Mesenchymal stem cell (in vitro differentiated cells and primary cell): Measurements from ENCODE around the gene ADAM22.

ENCODE experiments used
- DNase-seq: peaks from one replicate; pipeline ENCODE4 v3.0.0-alpha.2; 2013
- H2AFZ ChIP-seq: one replicate; pipeline ENCODE4 v1.6.1; 2013; ENCODE audit warnings: low read depth, mild to moderate bottlenecking, control low read depth, inconsistent platforms, low read length, moderate library complexity
- H2AK5ac ChIP-seq: 2 replicates; pipeline ENCODE4 v1.6.1; 2013; ENCODE audit warnings: low read length, moderate library complexity, mild to moderate bottlenecking, inconsistent platforms; ENCODE audit not compliant: severe bottlenecking
- H2BK120ac ChIP-seq: one replicate; pipeline ENCODE4 v1.6.1; 2013; ENCODE audit warnings: low read depth, mild to moderate bottlenecking, inconsistent platforms, low read length, moderate library complexity
- H2BK12ac ChIP-seq, 2 experiments: one replicate each; pipeline ENCODE4 v1.6.1; 2013; ENCODE audit warnings: inconsistent platforms in 2 of 2, low read length in 2 of 2, mild to moderate bottlenecking in 2 of 2, moderate library complexity in 2 of 2, control low read depth in 1 of 2
- H2BK15ac ChIP-seq: one replicate; pipeline ENCODE4 v1.6.1; 2013; ENCODE audit warnings: mild to moderate bottlenecking, low read depth, inconsistent platforms; ENCODE audit not compliant: poor library complexity, severe bottlenecking
- H2BK5ac ChIP-seq: 2 replicates; pipeline ENCODE4 v1.6.1; 2013; ENCODE audit warnings: low read depth, mild to moderate bottlenecking, low read length, control low read depth, inconsistent platforms; ENCODE audit not compliant: poor library complexity, severe bottlenecking
- H3K14ac ChIP-seq, 2 experiments: one replicate each; pipeline ENCODE4 v1.6.1; 2013; ENCODE audit warnings: inconsistent platforms in 2 of 2, low read length in 2 of 2, control low read depth in 1 of 2, mild to moderate bottlenecking in 1 of 2, moderate library complexity in 1 of 2
- H3K18ac ChIP-seq, 2 experiments: one replicate each; pipeline ENCODE4 v1.6.1; 2013; ENCODE audit warnings: inconsistent platforms in 2 of 2, low read length in 2 of 2, control low read depth in 1 of 2, low read depth in 1 of 2, mild to moderate bottlenecking in 1 of 2
- H3K23ac ChIP-seq, 2 experiments: one replicate each; pipeline ENCODE4 v1.6.1; 2013; ENCODE audit warnings: inconsistent platforms in 2 of 2, low read length in 2 of 2, mild to moderate bottlenecking in 2 of 2, moderate library complexity in 2 of 2, control low read depth in 1 of 2
- H3K27ac ChIP-seq: 2 replicates; pipeline ENCODE4 v1.5.1; 2013; ENCODE audit warnings: mild to moderate bottlenecking, moderate library complexity, low read length, control low read depth, inconsistent platforms; ENCODE audit not compliant: poor library complexity, severe bottlenecking
- H3K27me3 ChIP-seq, 2 experiments: 2 replicates each; pipeline versions ENCODE4 v1.6.1 to v1.7.0; 2013; ENCODE audit warnings: low read length in 2 of 2, mild to moderate bottlenecking in 2 of 2, moderate library complexity in 2 of 2, control low read depth in 1 of 2, inconsistent platforms in 1 of 2; ENCODE audit not compliant: control insufficient read depth in 1 of 2, insufficient read depth in 1 of 2
- H3K36me3 ChIP-seq, 2 experiments: 2 replicates each; pipeline versions ENCODE4 v1.6.1 to v1.7.0; 2013; ENCODE audit warnings: low read length in 2 of 2, control low read depth in 1 of 2, inconsistent platforms in 1 of 2, low read depth in 1 of 2, mild to moderate bottlenecking in 1 of 2; ENCODE audit not compliant: insufficient read depth in 2 of 2, control insufficient read depth in 1 of 2
- H3K4ac ChIP-seq, 2 experiments: one replicate each; pipeline ENCODE4 v1.6.1; 2013; ENCODE audit warnings: inconsistent platforms in 2 of 2, low read length in 2 of 2, mild to moderate bottlenecking in 2 of 2, moderate library complexity in 2 of 2, control low read depth in 1 of 2, low read depth in 1 of 2
- H3K4me1 ChIP-seq: 2 replicates; pipeline ENCODE4 v1.6.1; 2013; ENCODE audit warnings: low read depth, low read length, control low read depth; ENCODE audit not compliant: control insufficient read depth, insufficient read depth
- H3K4me2 ChIP-seq: 2 replicates; pipeline ENCODE4 v1.6.1; 2013; ENCODE audit warnings: low read length, mild to moderate bottlenecking, inconsistent platforms; ENCODE audit not compliant: poor library complexity, severe bottlenecking
- H3K4me3 ChIP-seq, 2 experiments: 2 replicates each; pipeline versions ENCODE4 v1.5.1 to v1.7.0; 2013; ENCODE audit warnings: low read length in 2 of 2, mild to moderate bottlenecking in 2 of 2, control low read depth in 1 of 2, low read depth in 1 of 2; ENCODE audit not compliant: insufficient read depth in 1 of 2
- H3K79me1 ChIP-seq: replicated peaks from 2 replicates; pipeline ENCODE4 v1.6.1; 2013; ENCODE audit warnings: mild to moderate bottlenecking, control low read depth, low read length, inconsistent platforms; ENCODE audit not compliant: poor library complexity, severe bottlenecking
- H3K9ac ChIP-seq: 2 replicates; pipeline ENCODE4 v1.7.0; 2013; ENCODE audit warnings: mild to moderate bottlenecking, low read length, moderate library complexity
- H3K9me3 ChIP-seq: 2 replicates; pipeline ENCODE4 v1.7.0; 2013; ENCODE audit warnings: mild to moderate bottlenecking, low read length; ENCODE audit not compliant: control insufficient read depth
- H4K8ac ChIP-seq: one replicate; pipeline ENCODE4 v1.6.1; 2013; ENCODE audit warnings: inconsistent platforms, mild to moderate bottlenecking, low read length, moderate library complexity
- H4K91ac ChIP-seq: one replicate; pipeline ENCODE4 v1.6.1; 2013; ENCODE audit warnings: mild to moderate bottlenecking, low read length, inconsistent platforms
- WGBS: methylation state at CpG from one replicate; pipeline ENCODE4 v1.1.7; 2013; ENCODE audit warnings: mixed read lengths; 5-methylcytosine and 5-hydroxymethylcytosine counted together

The ADAM22 gene

DNA sequence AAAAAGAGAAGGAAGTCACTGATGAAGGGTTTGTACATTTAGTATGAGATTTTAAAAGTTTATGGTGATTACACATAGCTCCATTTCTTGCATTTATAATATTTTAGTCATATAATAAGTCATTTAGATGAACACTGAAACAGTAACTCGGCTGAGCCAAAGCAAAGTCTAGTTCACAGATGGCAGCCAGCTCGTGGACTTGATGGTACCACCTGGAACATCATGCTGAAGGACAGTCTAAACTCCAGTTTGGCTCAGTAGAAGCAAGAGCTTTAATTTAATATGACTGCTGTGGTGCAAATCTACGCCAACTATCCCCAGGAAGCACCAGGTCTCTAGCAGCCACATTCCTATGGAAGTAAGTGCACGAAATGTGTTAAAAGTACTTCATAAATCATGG is 269.4 kb downstream of the ADAM22 start:
- Histone ChIP-seq H3K79me1 (no peaks in the 10 kb centered on the region), H2BK15ac (no peak overlapping the region), H3K4me1 (no peaks in the 10 kb centered on the region), H2BK120ac (no peak overlapping the region), H3K4me3 (no peak overlapping the region), H3K9ac (no peak overlapping the region), H2AK5ac (no peak overlapping the region), H3K36me3 (peaks cover 8 to 74% of the 10 kb centered on the region in 2 experiments), H3K27ac (no peak overlapping the region), H3K4ac (no peak overlapping the region), H3K14ac (no peak overlapping the region), H3K9me3 (no peaks in the 10 kb centered on the region), H3K4me2 (no peak overlapping the region), H4K8ac (no peak overlapping the region), H2AFZ (no peak overlapping the region), H3K27me3 (no peaks in the 10 kb centered on the region), H2BK12ac (no peak overlapping the region), H4K91ac (no peak overlapping the region), H2BK5ac (no peak overlapping the region), H3K23ac (no peak overlapping the region), H3K18ac (no peak overlapping the region)
- no peak for DNase-seq
- WGBS = 95% methylated on average over 2 of the region's 4 CpGs

DNA sequence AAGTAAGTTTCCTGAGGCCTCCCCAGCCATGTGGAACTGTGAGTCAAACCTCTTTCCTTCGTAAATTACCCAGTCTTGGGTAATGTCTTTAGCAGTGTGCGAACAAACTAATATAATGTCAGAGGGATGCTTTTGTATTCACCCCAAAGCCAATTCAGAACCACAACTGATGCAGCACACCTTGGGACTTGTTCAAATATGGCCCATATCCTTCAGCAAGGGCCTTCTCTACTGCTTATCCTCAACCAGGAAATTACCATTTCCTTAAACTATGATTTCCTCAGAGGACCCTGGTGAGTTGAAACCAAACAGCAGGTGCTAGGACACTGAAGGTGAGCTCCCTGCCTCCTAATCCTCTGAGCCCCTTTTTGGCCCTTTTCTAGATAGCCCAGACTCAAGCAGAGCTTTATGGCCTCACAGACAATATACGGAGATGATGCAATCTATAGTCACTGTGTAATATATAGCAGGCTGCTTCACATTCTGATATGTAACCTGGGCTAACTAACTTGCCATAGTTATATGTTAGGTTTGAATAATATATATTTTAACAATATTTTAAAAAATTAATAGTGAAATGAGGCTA is 270.6 kb downstream of the ADAM22 start:
- WGBS = 100% methylated on average over 2 of the region's 3 CpGs
- H2BK120ac ChIP-seq = no peak overlapping the region
- no peak overlapping the region for H3K14ac ChIP-seq
- H3K27me3 ChIP-seq = no peaks in the 10 kb centered on the region
- H3K18ac ChIP-seq = no peak overlapping the region
- H3K27ac ChIP-seq = no peak overlapping the region
- no peak overlapping the region for H3K23ac ChIP-seq
- no peak overlapping the region for H3K4me3 ChIP-seq
- peaks cover 13 to 86% of the 10 kb centered on the region in 2 experiments for H3K36me3 ChIP-seq
- H3K9me3 ChIP-seq = no peaks in the 10 kb centered on the region
- no peak overlapping the region for H2AK5ac ChIP-seq
- H2BK5ac ChIP-seq = no peak overlapping the region
- H4K91ac ChIP-seq = no peak overlapping the region
- no peaks in the 10 kb centered on the region for H3K4me1 ChIP-seq
- H3K79me1 ChIP-seq = no peaks in the 10 kb centered on the region
- no peak for DNase-seq
- H3K4ac ChIP-seq = no peak overlapping the region
- no peak overlapping the region for H2BK12ac ChIP-seq
- no peak overlapping the region for H2BK15ac ChIP-seq
- no peak overlapping the region for H4K8ac ChIP-seq
- no peak overlapping the region for H3K4me2 ChIP-seq
- H3K9ac ChIP-seq = no peak overlapping the region
- H2AFZ ChIP-seq = no peak overlapping the region

DNA sequence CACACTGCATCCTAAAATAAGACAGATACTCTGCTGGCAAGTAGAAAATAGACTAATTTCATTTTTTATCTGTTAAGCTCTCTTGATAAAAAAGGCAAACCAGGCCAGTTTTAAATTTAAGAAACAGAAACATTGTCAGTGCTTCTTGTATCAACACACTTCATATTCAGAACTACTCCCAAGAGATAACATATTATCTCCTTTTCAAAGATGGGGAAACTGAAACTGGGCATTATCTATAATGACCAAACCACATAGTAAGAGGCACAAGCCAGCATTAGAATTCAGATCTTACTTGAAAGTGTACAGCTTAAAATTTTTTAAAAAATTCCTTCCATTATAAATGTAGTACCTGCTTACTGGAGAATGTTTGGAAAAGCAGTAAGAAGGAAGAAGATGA is 271.1 kb downstream of the ADAM22 start:
- Histone ChIP-seq H2AK5ac (no peak overlapping the region), H3K4me2 (no peak overlapping the region), H2BK5ac (no peak overlapping the region), H3K27me3 (no peaks in the 10 kb centered on the region), H3K18ac (no peak overlapping the region), H3K79me1 (peaks cover 3% of the 10 kb centered on the region), H4K91ac (no peak overlapping the region), H3K4ac (no peak overlapping the region), H4K8ac (no peak overlapping the region), H3K14ac (no peak overlapping the region), H3K9me3 (no peaks in the 10 kb centered on the region), H2BK15ac (no peak overlapping the region), H3K4me1 (no peaks in the 10 kb centered on the region), H3K23ac (no peak overlapping the region), H3K9ac (no peak overlapping the region), H2AFZ (no peak overlapping the region), H3K27ac (no peak overlapping the region), H2BK120ac (no peak overlapping the region), H2BK12ac (no peak overlapping the region), H3K36me3 (peaks cover 15 to 91% of the 10 kb centered on the region in 2 experiments), H3K4me3 (no peak overlapping the region)
- no peak for DNase-seq

DNA sequence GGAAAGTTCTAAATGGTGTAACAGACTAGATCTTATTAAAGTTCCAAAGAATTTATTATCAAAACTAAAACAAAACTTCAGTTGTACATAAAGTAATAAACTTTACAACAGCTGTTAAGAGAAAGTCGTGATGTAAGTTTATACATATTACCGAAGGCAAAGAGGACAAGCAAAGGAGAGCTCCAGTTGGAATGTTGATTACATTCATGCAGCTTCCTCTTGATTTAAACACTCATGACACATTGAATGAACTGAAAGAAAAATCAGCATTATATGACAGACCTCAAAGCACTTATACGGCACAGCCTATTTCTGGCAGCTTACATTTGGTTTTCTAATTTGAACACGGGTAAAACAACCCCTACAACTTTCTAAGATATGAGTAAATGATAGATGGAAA is 272.2 kb downstream of the ADAM22 start:
- H2BK15ac ChIP-seq = no peak overlapping the region
- 90% methylated on average over 2 of the region's 4 CpGs for WGBS
- H3K4me3 ChIP-seq = no peak overlapping the region

More for the DNA sequence above, 272.2 kb downstream of the ADAM22 start:
- Histone ChIP-seq H3K4ac (no peak overlapping the region), H3K79me1 (peaks cover 6% of the 10 kb centered on the region), H4K91ac (no peak overlapping the region), H3K27me3 (no peaks in the 10 kb centered on the region), H3K36me3 (peaks cover 15 to 99% of the 10 kb centered on the region in 2 experiments), H2AK5ac (no peak overlapping the region), H2BK120ac (no peak overlapping the region), H3K27ac (no peak overlapping the region), H3K9me3 (no peaks in the 10 kb centered on the region), H3K18ac (no peak overlapping the region), H2AFZ (no peak overlapping the region), H3K9ac (no peak overlapping the region), H3K14ac (no peak overlapping the region), H3K4me1 (no peaks in the 10 kb centered on the region), H4K8ac (no peak overlapping the region), H3K4me2 (no peak overlapping the region), H3K23ac (no peak overlapping the region), H2BK5ac (no peak overlapping the region), H2BK12ac (no peak overlapping the region)
- no peak for DNase-seq
